ENCODE measurements around the gene ZBTB7B. TPM values are rescaled to one million over a fixed set of nuclear protein-coding genes. Genes with fewer than 3 reads are reported as not detected.

ZBTB7B gene
- total and polyA plus RNA-seq, 7 experiments from 2014 or later = 3.0 to 139 (median 57.2) TPM

GRCh38 chr1:155029513-155030242 is 27.1 kb downstream of the ZBTB7B start:
- Mint-ChIP-seq H3K9me3 (no peaks in the 10 kb centered on the region), H3K4me1 (no peaks in the 10 kb centered on the region), H3K4me3 (no peak overlapping the region), H3K27me3 (peaks cover 0 to 6% (median 0%) of the 10 kb centered on the region in 5 donors), H3K36me3 (no peaks in the 10 kb centered on the region), H3K27ac (no peak overlapping the region)
- Histone ChIP-seq H3K9me3 (ENCODE audit: control insufficient read depth in 2 of 3, low read length in 3 of 3) (no peaks in the 10 kb centered on the region), H3K27ac (ENCODE audit: low read depth, low read length) (no peak overlapping the region), H3K27me3 (ENCODE audit: control insufficient read depth in 2 of 2, insufficient read depth in 2 of 2, low read length in 2 of 2) (no peaks in the 10 kb centered on the region), H3K4me1 (ENCODE audit: control insufficient read depth in 2 of 2, insufficient read depth in 2 of 2, low read length in 2 of 2) (no peaks in the 10 kb centered on the region), H3K4me3 (ENCODE audit: low read length) (no peak overlapping the region), H3K36me3 (ENCODE audit: control insufficient read depth in 2 of 3, insufficient read depth in 3 of 3, low read length in 3 of 3) (no peaks in the 10 kb centered on the region)
- no peak for DNase-seq
- ChIA-PET CTCF (no interaction called here), POLR2A (no interaction called here)
- intact Hi-C loops (cut with micrococcal nuclease) = no loop called here
- ATAC-seq = no peak

GRCh38 chr1:155030243-155030795 is 27.7 kb downstream of the ZBTB7B start:
- H3K4me3 ChIP-seq (ENCODE audit: low read length) = no peak overlapping the region
- Mint-ChIP-seq H3K27ac (no peak overlapping the region), H3K36me3 (no peaks in the 10 kb centered on the region), H3K4me3 (no peak overlapping the region), H3K27me3 (peaks cover 0 to 10% (median 0%) of the 10 kb centered on the region in 5 donors), H3K4me1 (peaks cover 0 to 2% (median 0%) of the 10 kb centered on the region in 7 donors), H3K9me3 (no peaks in the 10 kb centered on the region)
- no peaks in the 10 kb centered on the region for H3K36me3 ChIP-seq (ENCODE audit: control insufficient read depth in 2 of 3, insufficient read depth in 3 of 3, low read length in 3 of 3)
- H3K27me3 ChIP-seq (ENCODE audit: control insufficient read depth in 2 of 2, insufficient read depth in 2 of 2, low read length in 2 of 2) = no peaks in the 10 kb centered on the region
- ATAC-seq (no peak), DNase-seq (no peak)
- H3K27ac ChIP-seq (ENCODE audit: low read depth, low read length) = no peak overlapping the region
- intact Hi-C loops (cut with micrococcal nuclease) = no loop called here
- H3K4me1 ChIP-seq (ENCODE audit: control insufficient read depth in 2 of 2, insufficient read depth in 2 of 2, low read length in 2 of 2) = no peaks in the 10 kb centered on the region
- H3K9me3 ChIP-seq (ENCODE audit: control insufficient read depth in 2 of 3, low read length in 3 of 3) = no peaks in the 10 kb centered on the region
- ChIA-PET CTCF (no interaction called here), POLR2A (interaction anchor here (0.6 kb wide), 1 partner anchor 679 kb away, joined by 3 read pairs; no protein-coding TSS in a partner anchor)

- no peaks in the 10 kb centered on the region for H3K36me3 Mint-ChIP-seq
- no peak overlapping the region for H3K4me3 ChIP-seq (ENCODE audit: low read length)
Measured at GRCh38 chr1:155030899-155031298, 28.3 kb downstream of the ZBTB7B start.

GRCh38 chr1:155032886-155033285 is 30.3 kb downstream of the ZBTB7B start:
- Mint-ChIP-seq H3K27me3 (peaks cover 0 to 15% (median 0%) of the 10 kb centered on the region in 5 donors), H3K36me3 (no peaks in the 10 kb centered on the region), H3K4me3 (no peak overlapping the region), H3K27ac (no peak overlapping the region), H3K4me1 (peaks cover 0 to 2% (median 0%) of the 10 kb centered on the region in 7 donors), H3K9me3 (no peaks in the 10 kb centered on the region)
- POLR2A ChIA-PET = interaction anchor here (1.2 kb wide), 1 partner anchor 15 kb away, joined by 3 read pairs; no protein-coding TSS in a partner anchor
- H3K9me3 ChIP-seq (ENCODE audit: control insufficient read depth in 2 of 3, low read length in 3 of 3) = no peaks in the 10 kb centered on the region
- no peaks in the 10 kb centered on the region for H3K27me3 ChIP-seq (ENCODE audit: control insufficient read depth in 2 of 2, insufficient read depth in 2 of 2, low read length in 2 of 2)
- intact Hi-C loops (cut with micrococcal nuclease) = no loop called here
- no peak overlapping the region for H3K4me3 ChIP-seq (ENCODE audit: low read length)
- no peak overlapping the region for H3K27ac ChIP-seq (ENCODE audit: low read depth, low read length)
- ATAC-seq = no peak
- DNase-seq = no peak
- no peaks in the 10 kb centered on the region for H3K36me3 ChIP-seq (ENCODE audit: control insufficient read depth in 2 of 3, insufficient read depth in 3 of 3, low read length in 3 of 3)
- H3K4me1 ChIP-seq (ENCODE audit: control insufficient read depth in 2 of 2, insufficient read depth in 2 of 2, low read length in 2 of 2) = no peaks in the 10 kb centered on the region
- CTCF ChIA-PET = interaction anchor here (0.6 kb wide), 1 partner anchor 35 kb away, joined by 3 read pairs; no protein-coding TSS in a partner anchor

More at GRCh38 chr1:155030899-155031298, 28.3 kb downstream of the ZBTB7B start:
- Mint-ChIP-seq H3K27me3 (peaks cover 0 to 13% (median 0%) of the 10 kb centered on the region in 5 donors), H3K27ac (no peak overlapping the region), H3K4me3 (no peak overlapping the region), H3K4me1 (peaks cover 0 to 2% (median 0%) of the 10 kb centered on the region in 7 donors), H3K9me3 (no peaks in the 10 kb centered on the region)
- CTCF ChIA-PET = no interaction called here
- Histone ChIP-seq H3K4me1 (ENCODE audit: control insufficient read depth in 2 of 2, insufficient read depth in 2 of 2, low read length in 2 of 2) (no peaks in the 10 kb centered on the region), H3K27me3 (ENCODE audit: control insufficient read depth in 2 of 2, insufficient read depth in 2 of 2, low read length in 2 of 2) (no peaks in the 10 kb centered on the region), H3K9me3 (ENCODE audit: control insufficient read depth in 2 of 3, low read length in 3 of 3) (no peaks in the 10 kb centered on the region), H3K36me3 (ENCODE audit: control insufficient read depth in 2 of 3, insufficient read depth in 3 of 3, low read length in 3 of 3) (no peaks in the 10 kb centered on the region), H3K27ac (ENCODE audit: low read depth, low read length) (no peak overlapping the region)
- POLR2A ChIA-PET = no interaction called here
- ATAC-seq = no peak
- no peak for DNase-seq
- intact Hi-C loops (cut with micrococcal nuclease) = no loop called here

GRCh38 chr1:155033524-155033923 is 30.9 kb downstream of the ZBTB7B start, which contains the start of the genes DCST1 and DCST2:
Gene DCST1, plus strand, starts transcription at chr1:155033824. Its CDS starts 213 bp downstream, at chr1:155034037.
Gene DCST2, minus strand, starts transcription at chr1:155033781. Its CDS starts 80 bp downstream, at chr1:155033701.
- H3K36me3 ChIP-seq (ENCODE audit: control insufficient read depth in 2 of 3, insufficient read depth in 3 of 3, low read length in 3 of 3) = no peaks in the 10 kb centered on the region
- no peak within 1 kb of the TSS for H3K4me3 ChIP-seq (ENCODE audit: low read length)
- Mint-ChIP-seq H3K27me3 (peaks cover 0 to 19% (median 0%) of the 10 kb centered on the region in 5 donors), H3K9me3 (no peaks in the 10 kb centered on the region), H3K27ac (no peak within 1 kb of the TSS), H3K4me3 (no peak within 1 kb of the TSS), H3K36me3 (no peaks in the 10 kb centered on the region), H3K4me1 (peaks cover 0 to 2% (median 0%) of the 10 kb centered on the region in 7 donors)
- H3K27ac ChIP-seq (ENCODE audit: low read depth, low read length) = no peak within 1 kb of the TSS
- H3K27me3 ChIP-seq (ENCODE audit: control insufficient read depth in 2 of 2, insufficient read depth in 2 of 2, low read length in 2 of 2) = no peaks in the 10 kb centered on the region
- DNase-seq (no peak), ATAC-seq (no peak)
- no peaks in the 10 kb centered on the region for H3K9me3 ChIP-seq (ENCODE audit: control insufficient read depth in 2 of 3, low read length in 3 of 3)
- intact Hi-C loops (cut with micrococcal nuclease) = no loop called here
- H3K4me1 ChIP-seq (ENCODE audit: control insufficient read depth in 2 of 2, insufficient read depth in 2 of 2, low read length in 2 of 2) = no peaks in the 10 kb centered on the region
- ChIA-PET POLR2A (interaction anchor here (1.2 kb wide), 1 partner anchor 16 kb away, joined by 3 read pairs; no protein-coding TSS in a partner anchor), CTCF (no interaction called here)

GRCh38 chr1:155034318-155035208 is 32.0 kb downstream of the ZBTB7B start:
- no peaks in the 10 kb centered on the region for H3K36me3 ChIP-seq (ENCODE audit: control insufficient read depth in 2 of 3, insufficient read depth in 3 of 3, low read length in 3 of 3)
- H3K9me3 ChIP-seq (ENCODE audit: control insufficient read depth in 2 of 3, low read length in 3 of 3) = no peaks in the 10 kb centered on the region
- H3K4me1 Mint-ChIP-seq = peaks cover 0 to 4% (median 0%) of the 10 kb centered on the region in 7 donors
- no peak overlapping the region for H3K4me3 Mint-ChIP-seq
- no peak overlapping the region for H3K27ac ChIP-seq (ENCODE audit: low read depth, low read length)
- ChIA-PET CTCF (no interaction called here), POLR2A (interaction anchor here (0.5 kb wide), 1 partner anchor 215 kb away, joined by 3 read pairs; no protein-coding TSS in a partner anchor)
- no peak overlapping the region for H3K4me3 ChIP-seq (ENCODE audit: low read length)
- H3K4me1 ChIP-seq (ENCODE audit: control insufficient read depth in 2 of 2, insufficient read depth in 2 of 2, low read length in 2 of 2) = no peaks in the 10 kb centered on the region
- H3K27me3 ChIP-seq (ENCODE audit: control insufficient read depth in 2 of 2, insufficient read depth in 2 of 2, low read length in 2 of 2) = no peaks in the 10 kb centered on the region
- no peaks in the 10 kb centered on the region for H3K36me3 Mint-ChIP-seq
- intact Hi-C loops (cut with micrococcal nuclease) = no loop called here
- ATAC-seq (no peak), DNase-seq (no peak)
- H3K27me3 Mint-ChIP-seq = peaks cover 0 to 21% (median 0%) of the 10 kb centered on the region in 5 donors
- no peak overlapping the region for H3K27ac Mint-ChIP-seq
- H3K9me3 Mint-ChIP-seq = no peaks in the 10 kb centered on the region

Data from naive thymus-derived CD4-positive, alpha-beta T cell (primary cell).